HepG2 (cell line): ENCODE measurements around the gene TMEM183A. TPM values are rescaled to one million over a fixed set of nuclear protein-coding genes. Genes with fewer than 3 reads are reported as not detected.

Experiments used
- ATAC-seq: fragments of 200-7000 bp; cut with Tn5 transposase; 3 replicates; pipeline ENCODE4 v1.9.1; 2020; ENCODE audit warnings: mild to moderate bottlenecking, moderate library complexity
- BruUV-seq: library from RNA; stranded (reverse); fragments of 400-500 nt; replicated peaks from 2 replicates; lab custom pipeline; 2021; lab: Mats Ljungman, UMichigan
- CTCF ChIA-PET: fragments of 300-600 bp; formaldehyde crosslinking; extraction: SDS; loops from one replicate; lab custom pipeline; 2021; ENCODE audit warnings: low total read pairs, inconsistent platforms, low intra/inter-chr PET ratio; lab: Yijun Ruan, JAX
- POLR2A ChIA-PET: fragments of 350-600 bp; sonication (Branson Sonifier 250); formaldehyde crosslinking; loops from one replicate; lab custom pipeline; 2020; ENCODE audit warnings: antibody characterized with exemption, inconsistent platforms; lab: Yijun Ruan, JAX
- DNase-seq: peaks from one replicate; pipeline ENCODE4 v3.0.0-alpha.2; 2015; ENCODE audit warnings: low spot score
- FAIRE-seq: peaks from 3 replicates; lab custom pipeline; 2011; peaks lifted over from hg19 to GRCh38; lab: Jason Lieb, UNC
- H2AFZ ChIP-seq: one replicate; pipeline ENCODE4 v1.6.1; 2011; ENCODE audit warnings: low read length, inconsistent platforms
- H3K27ac ChIP-seq: fragments of 300-600 bp; 3 replicates; pipeline ENCODE4 v1.8.0; 2011; ENCODE audit warnings: mixed run types, mild to moderate bottlenecking, mixed read lengths, low read length, inconsistent platforms; ENCODE audit not compliant: insufficient read depth; ENCODE audit errors: extremely low read length
- H3K27me3 ChIP-seq, 2 experiments: fragments of 200-600 bp in 1 of 2; 2 replicates in 1 of 2; 3 replicates in 1 of 2; pipeline versions ENCODE4 v1.6.0 to v1.8.0; 2011; ENCODE audit warnings: low read length in 2 of 2, mild to moderate bottlenecking in 2 of 2, moderate library complexity in 2 of 2, inconsistent platforms in 1 of 2; ENCODE audit not compliant: insufficient read depth in 2 of 2, control insufficient read depth in 1 of 2
- H3K36me3 ChIP-seq, 2 experiments: fragments of 200-600 bp in 1 of 2; replicated peaks in 1 of 2; 2 replicates in 1 of 2; 3 replicates in 1 of 2; pipeline versions ENCODE4 v1.5.1 to v1.8.0; 2011; ENCODE audit warnings: low read length in 2 of 2, inconsistent platforms in 1 of 2; ENCODE audit not compliant: insufficient read depth in 2 of 2, control insufficient read depth in 1 of 2
- H3K4me1 ChIP-seq: 2 replicates; pipeline ENCODE4 v1.5.1; 2012; ENCODE audit warnings: low read length, inconsistent platforms; ENCODE audit not compliant: insufficient read depth
- H3K4me2 ChIP-seq: 2 replicates; pipeline ENCODE4 v1.6.0; 2011; ENCODE audit warnings: low read depth, low read length, inconsistent platforms
- H3K4me3 ChIP-seq, 3 experiments: fragments of 200-600 bp in 1 of 3; sonication (generic), shearing (Covaris generic) in 1 of 3; replicated peaks in 1 of 3; 2 replicates each; pipeline ENCODE4 v1.5.1; 2011 to 2016; ENCODE audit warnings: low read length in 3 of 3, inconsistent platforms in 2 of 3, low read depth in 2 of 3, mild to moderate bottlenecking in 2 of 3, control low read depth in 1 of 3, mixed read lengths in 1 of 3; ENCODE audit not compliant: insufficient read depth in 1 of 3
- H3K79me2 ChIP-seq: one replicate; pipeline ENCODE4 v1.6.1; 2011; ENCODE audit warnings: low read length, inconsistent platforms; ENCODE audit not compliant: insufficient read depth
- H3K9ac ChIP-seq: 2 replicates; pipeline ENCODE4 v1.6.0; 2011; ENCODE audit warnings: mild to moderate bottlenecking, low read depth, low read length, inconsistent platforms; ENCODE audit not compliant: insufficient read depth
- H3K9me3 ChIP-seq: 2 replicates; pipeline ENCODE4 v1.5.1; 2012; ENCODE audit warnings: mild to moderate bottlenecking, low read length
- H4K20me1 ChIP-seq: 2 replicates; pipeline ENCODE4 v1.6.0; 2011; ENCODE audit warnings: inconsistent platforms, mild to moderate bottlenecking, low read length, moderate library complexity; ENCODE audit not compliant: insufficient read depth
- AGO2 ChIP-seq: fragments of 200-400 bp; formaldehyde crosslinking; optimal IDR thresholded peaks from 2 replicates; pipeline ENCODE3; 2017; ENCODE audit warnings: mild to moderate bottlenecking, low read depth, low read length, moderate library complexity
- ARID3A ChIP-seq: IDR thresholded peaks from 2 replicates; pipeline ENCODE4 v1.6.1; 2012; ENCODE audit warnings: low read depth, low read length, improper control_type of control experiment
- CENPX ChIP-seq: sonication (generic); formaldehyde crosslinking; IDR thresholded peaks from 2 replicates; pipeline ENCODE4 v1.9.0; 2021; ENCODE audit warnings: mild to moderate bottlenecking, missing genetic modification reagents, moderate library complexity
- ESRRA ChIP-seq: sonication (generic); formaldehyde crosslinking; IDR thresholded peaks from 2 replicates; pipeline ENCODE4 v1.5.1; 2020; ENCODE audit warnings: mild to moderate bottlenecking, low read depth, missing genetic modification reagents
- GATAD1 ChIP-seq: IDR thresholded peaks from 2 replicates; pipeline ENCODE4 v1.6.1; 2016; ENCODE audit warnings: missing genetic modification reagents, missing compliant biosample characterization
- HNRNPL ChIP-seq: fragments of 200-400 bp; formaldehyde crosslinking; IDR thresholded peaks from 2 replicates; pipeline ENCODE4 v1.6.1; 2017; ENCODE audit warnings: mild to moderate bottlenecking, low read depth, low read length
- MAF1 ChIP-seq: sonication (generic); formaldehyde crosslinking; IDR thresholded peaks from 2 replicates; pipeline ENCODE4 v1.5.0; 2020; ENCODE audit warnings: missing genetic modification reagents, borderline replicate concordance
- PPARG ChIP-seq: conservative IDR thresholded peaks from 2 replicates; pipeline ENCODE4 v1.6.1; 2016; ENCODE audit warnings: missing biosample characterization, missing genetic modification reagents
- PRPF4 ChIP-seq: fragments of 200-400 bp; formaldehyde crosslinking; IDR thresholded peaks from 2 replicates; pipeline ENCODE4 v1.6.1; 2016; ENCODE audit warnings: low read length, low read depth; ENCODE audit not compliant: poor library complexity, severe bottlenecking
- REST ChIP-seq, 2 experiments: IDR thresholded peaks; 2 replicates each; pipeline ENCODE4 v1.6.1; 2011 to 2012; ENCODE audit warnings: low read length in 2 of 2, borderline replicate concordance in 1 of 2, low read depth in 1 of 2, mild to moderate bottlenecking in 1 of 2, moderate library complexity in 1 of 2
- RFX5 ChIP-seq: IDR thresholded peaks from 2 replicates; pipeline ENCODE4 v1.6.1; 2011; ENCODE audit warnings: low read depth, low read length, improper control_type of control experiment
- SATB2 ChIP-seq: sonication (generic); formaldehyde crosslinking; IDR thresholded peaks from 2 replicates; pipeline ENCODE4 v1.5.0; 2020; ENCODE audit warnings: missing genetic modification reagents
- ZBTB26 ChIP-seq: IDR thresholded peaks from 2 replicates; pipeline ENCODE4 v1.6.1; 2016; ENCODE audit warnings: missing compliant biosample characterization, missing genetic modification reagents, borderline replicate concordance
- ZBTB46 ChIP-seq: sonication (generic); formaldehyde crosslinking; IDR thresholded peaks from 2 replicates; pipeline ENCODE4 v1.4.0; 2020; ENCODE audit warnings: mild to moderate bottlenecking, missing genetic modification reagents, borderline replicate concordance
- ZNF670 ChIP-seq: sonication (generic); formaldehyde crosslinking; IDR thresholded peaks from 2 replicates; pipeline ENCODE4 v1.8.0; 2022; ENCODE audit warnings: mild to moderate bottlenecking, missing genetic modification reagents, borderline replicate concordance
- WGBS: methylation state at CpG from one replicate; pipeline ENCODE4 v1.1.6; 2017; ENCODE audit warnings: low lambda C conversion rate; 5-methylcytosine and 5-hydroxymethylcytosine counted together
- in situ Hi-C: cut with HindIII; loops from 2 replicates; pipeline ENCODE4 v1.10.0; 2017; ENCODE audit warnings: low pct_unique_long_range_greater_than_20kb; ENCODE audit not compliant: extremely low pct_ligation_motif_present
- intact Hi-C: fragments of 100-400 bp; cut with micrococcal nuclease; formaldehyde crosslinking; loops from one replicate; pipeline ENCODE4 v1.10.0; 2022; ENCODE audit not compliant: unreplicated experiment
- polyA plus RNA-seq, 8 experiments: library from polyadenylated mRNA; depleted of rRNA in 3 of 8; stranded (reverse) in 7 of 8; unstranded in 1 of 8; fragments of >200 nt; fragmentation: Illumina TruSeq in 4 of 8; extraction: Trizol in 4 of 8; gene quantifications; 2 replicates each; pipeline versions ENCODE4 v1.2.1 to v1.2.3, GENCODE V29; 2011 to 2016; ENCODE audit warnings: low read depth in 4 of 8, missing spikeins in 1 of 8, mixed read lengths in 1 of 8; ENCODE audit not compliant: insufficient read depth in 1 of 8
- total RNA-seq, 5 experiments: library from RNA; depleted of rRNA; stranded (reverse); fragments of >200 nt; fragmentation: Illumina TruSeq; extraction: Trizol; gene quantifications; 2 replicates each; pipeline ENCODE4 v1.2.3, GENCODE V29; 2016; ENCODE audit warnings: low read depth in 1 of 5

Gene TMEM183A
- total and polyA plus RNA-seq, 2 of the 13 experiments (the other 11 are each of a cell fraction or from before 2014, with no cell fraction given): 59.7 to 82.0 TPM

GRCh38 chr1:203049576-203050180 is 42.5 kb downstream of the TMEM183A start:
- Histone ChIP-seq H4K20me1 (no peaks in the 10 kb centered on the region), H3K9ac (no peak overlapping the region), H3K9me3 (no peaks in the 10 kb centered on the region), H3K27ac (no peak overlapping the region), H3K4me3 (no peak overlapping the region), H2AFZ (no peak overlapping the region), H3K4me2 (no peak overlapping the region)
- intact Hi-C loops (no loop called here), in situ Hi-C loops (no loop called here)
- ATAC-seq: no peak
- no TSS peak for BruUV-seq
- no peak for DNase-seq
- CTCF ChIA-PET: no interaction called here
- POLR2A ChIA-PET: no interaction called here
- TF ChIP-seq AGO2 (no peak), ZBTB46 (CRISPR knock-in tag) (no peak), MAF1 (no peak), PPARG (CRISPR knock-in tag) (no peak), ESRRA (CRISPR knock-in tag) (no peak), REST (IDR thresholded peaks at IDR 0.05; ENCODE audit: borderline replicate concordance in 1 of 2, low read depth in 1 of 2, low read length in 2 of 2) (no peak), HNRNPL (no peak), CENPX (CRISPR knock-in tag) (no peak), PRPF4 (no peak), GATAD1 (CRISPR knock-in tag) (no peak), ARID3A (no peak), SATB2 (CRISPR knock-in tag) (no peak), RFX5 (no peak), ZNF670 (no peak), ZBTB26 (no peak)
- TF ChIP-seq, all 625 proteins: peak for 0
- 31% methylated on average over 11 of the region's 14 CpGs for WGBS
- no peaks in the 10 kb centered on the region for H3K4me1 ChIP-seq
- no peaks in the 10 kb centered on the region for H3K79me2 ChIP-seq
- no peaks in the 10 kb centered on the region for H3K36me3 ChIP-seq
- FAIRE-seq: no peak
- peaks cover 7 to 48% of the 10 kb centered on the region in 2 experiments for H3K27me3 ChIP-seq
